GM18909 (cell line): Measurements from ENCODE around the gene ZNF484.
"Not testable (repeated sequence)": the region's sequence is repeated elsewhere in the genome, so short reads cannot be mapped to it uniquely, and the experiment has no call there.

Source experiments
- ATAC-seq: cut with Tn5 transposase; IDR thresholded peaks from one replicate; pipeline ENCODE4 v1.9.1; 2021; ENCODE audit warnings: mild to moderate bottlenecking; ENCODE audit not compliant: unreplicated experiment, poor library complexity

The ZNF484 gene

DNA sequence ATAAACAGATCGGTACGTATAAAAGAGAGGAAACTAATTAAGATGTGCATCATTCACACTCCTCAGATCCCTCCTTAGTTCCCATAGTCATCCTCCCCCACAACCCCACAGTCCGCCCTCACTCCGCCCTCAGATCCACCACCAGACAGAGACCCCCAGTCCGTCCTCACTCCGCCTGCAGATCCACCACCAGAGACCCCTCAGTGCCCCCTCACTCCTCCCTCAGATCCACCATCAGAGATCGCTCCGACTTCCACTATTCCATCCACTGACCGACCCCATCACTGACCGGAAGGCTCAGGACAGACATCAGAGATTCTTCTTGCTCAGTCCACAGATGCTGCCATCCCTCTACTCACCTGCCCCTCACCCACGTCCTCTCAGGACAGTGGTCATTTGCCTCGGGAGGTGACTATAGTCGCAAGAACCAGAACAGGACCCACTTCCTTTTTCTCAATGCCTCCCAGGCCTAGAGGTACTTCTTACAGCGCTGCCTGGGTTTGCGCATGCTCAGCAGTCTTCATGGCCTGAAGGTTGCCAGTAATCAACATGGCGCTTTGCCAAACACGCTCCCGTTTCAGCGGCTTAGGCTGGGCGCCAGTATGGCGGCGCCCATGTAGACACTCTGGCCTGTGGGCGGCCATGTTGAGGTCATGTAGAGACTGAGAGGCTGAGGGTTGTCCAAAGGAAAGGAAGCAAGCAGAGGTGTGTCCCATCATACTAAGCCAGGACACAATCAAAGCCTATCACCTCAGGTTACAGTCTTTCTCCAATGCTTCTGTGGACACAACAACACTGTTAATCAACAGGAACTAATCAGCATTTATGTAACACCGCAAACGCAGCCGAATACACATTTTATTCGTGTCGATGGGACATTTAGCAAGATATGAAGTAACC lies at the start of gene ZNF484:
TSS of gene ZNF484 (minus strand) at position 508 of the 900 bp plus-strand sequence. CDS start 3,009 bp downstream, outside the sequence.
- ATAC-seq = peak; percentile 96

GRCh38 chr9:92920437-92920836 lies 42.6 kb upstream of the ZNF484 start:
- no peak for ATAC-seq

DNA sequence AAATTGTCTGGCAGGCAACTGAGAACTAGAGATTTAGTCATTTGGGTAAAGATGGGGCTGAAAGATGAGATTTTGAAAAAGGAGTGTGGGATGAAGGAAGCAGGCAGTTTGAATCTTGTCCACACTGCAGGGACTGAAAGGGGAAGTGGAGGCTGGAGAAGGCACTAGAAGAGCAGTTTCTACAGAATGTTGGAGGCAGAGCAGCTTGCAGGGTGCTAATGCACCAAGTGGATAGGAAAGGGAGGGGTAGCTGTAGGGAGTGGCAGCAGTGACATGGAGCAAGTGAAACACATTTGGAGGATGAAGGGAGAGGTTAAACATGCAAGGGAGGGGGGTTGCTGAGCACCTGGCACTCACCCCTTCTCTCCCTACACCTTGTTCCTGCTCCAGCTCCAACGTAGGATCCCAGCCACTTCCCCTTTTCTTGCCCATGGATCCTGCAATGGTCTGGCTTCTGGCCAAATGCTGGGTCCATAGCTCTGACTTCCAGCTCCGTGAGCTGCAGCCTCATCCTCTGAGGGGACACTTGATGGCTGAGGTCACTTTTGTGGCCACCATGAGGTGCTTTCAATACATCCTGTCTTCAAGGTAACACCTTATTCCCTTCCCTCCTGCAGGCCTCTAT lies 39.5 kb upstream of the ZNF484 start:
- ATAC-seq = no peak

GRCh38 chr9:92911511-92912475 lies 34.0 kb upstream of the ZNF484 start:
- no peak for ATAC-seq

- ATAC-seq = not testable (repeated sequence)
Observed at GRCh38 chr9:92905137-92905536, 27.3 kb upstream of the ZNF484 start.

DNA sequence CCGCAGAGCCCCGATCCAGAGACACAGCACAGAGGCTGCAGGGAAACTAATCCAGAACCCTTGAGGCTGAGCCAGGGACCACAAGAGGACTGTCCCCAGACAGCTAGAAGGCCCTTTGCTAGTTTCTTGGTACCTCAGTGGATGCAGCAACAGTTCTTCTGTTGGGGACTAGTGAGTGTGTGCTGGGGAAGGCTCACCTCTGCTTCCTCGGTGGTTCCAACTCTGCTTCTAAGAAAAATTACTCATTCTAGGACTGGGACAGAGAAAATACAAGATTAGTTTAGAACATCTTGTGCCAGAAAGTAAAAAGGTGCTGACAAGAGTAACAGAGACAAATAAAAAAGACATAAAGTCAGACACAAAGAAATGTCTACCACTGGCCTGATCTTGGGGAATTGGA lies 19.5 kb upstream of the ZNF484 start:
- no peak for ATAC-seq

- no peak for ATAC-seq
Observed at GRCh38 chr9:92895812-92896436, 18.1 kb upstream of the ZNF484 start.

DNA sequence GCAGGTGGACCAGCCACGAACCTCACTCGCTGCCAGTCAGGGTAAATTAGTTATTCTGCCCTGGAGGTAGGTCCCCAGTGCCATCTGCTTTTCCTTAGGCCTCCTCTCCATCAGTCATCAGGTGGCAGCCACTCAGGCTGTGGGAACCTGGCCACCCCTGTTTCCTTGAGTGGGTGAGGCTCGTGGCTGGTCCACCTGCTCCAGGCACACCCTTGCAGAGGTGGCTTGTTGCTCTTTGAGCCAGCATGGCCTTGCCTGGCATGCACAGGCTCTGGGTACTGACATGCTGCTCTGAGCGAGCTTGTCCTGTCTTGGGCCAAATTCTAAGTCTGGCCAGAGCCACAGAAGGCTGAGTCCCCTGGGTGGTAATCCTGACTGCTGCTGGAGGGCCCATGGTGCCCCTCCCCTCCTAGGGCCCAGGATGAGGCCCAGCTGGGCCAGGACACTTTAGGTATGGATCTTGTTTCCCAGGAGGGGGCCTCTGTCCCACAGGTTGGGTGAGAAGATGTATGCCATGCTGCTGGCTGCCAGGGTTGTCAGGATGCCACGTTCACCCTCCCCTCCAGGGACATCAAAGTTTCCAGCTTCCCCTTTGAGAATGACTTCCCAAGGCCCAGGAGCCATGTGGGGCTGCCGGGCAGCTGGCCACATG lies 17.0 kb upstream of the ZNF484 start:
- no peak for ATAC-seq

DNA sequence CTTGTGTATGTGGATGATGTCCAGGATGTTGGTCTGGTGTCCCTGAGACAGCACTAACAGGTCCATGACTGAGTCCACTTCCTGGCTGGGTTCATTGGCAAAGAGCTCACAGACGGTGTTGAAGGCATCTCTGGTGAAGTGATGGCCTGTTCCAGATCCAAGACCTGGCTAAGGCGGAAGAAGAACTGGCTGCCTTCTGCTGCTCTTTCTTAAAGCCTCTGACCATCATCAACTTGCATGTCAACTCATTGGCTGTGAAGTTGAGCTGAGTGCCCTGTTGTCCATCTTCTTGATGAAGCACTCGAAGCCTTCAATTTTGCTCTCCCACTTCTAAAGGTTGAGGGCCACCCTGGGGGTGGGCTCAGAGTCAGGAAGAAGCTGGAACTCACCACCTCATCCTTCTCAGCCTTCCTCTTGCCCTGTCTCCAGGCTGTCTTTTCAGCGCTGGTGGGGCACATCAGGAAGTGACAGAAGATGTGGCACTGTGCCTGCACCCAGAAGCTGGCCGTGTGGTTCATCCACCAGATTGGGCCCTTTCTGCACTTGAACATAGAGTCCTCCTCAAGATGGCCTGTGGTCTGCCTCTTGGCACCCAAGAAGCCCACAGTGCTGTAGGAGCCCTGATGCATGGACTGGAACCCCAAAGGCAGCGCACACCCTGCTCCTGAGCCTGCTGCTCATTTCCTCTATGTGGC lies 16.2 kb upstream of the ZNF484 start:
- ATAC-seq = not testable (repeated sequence)

DNA sequence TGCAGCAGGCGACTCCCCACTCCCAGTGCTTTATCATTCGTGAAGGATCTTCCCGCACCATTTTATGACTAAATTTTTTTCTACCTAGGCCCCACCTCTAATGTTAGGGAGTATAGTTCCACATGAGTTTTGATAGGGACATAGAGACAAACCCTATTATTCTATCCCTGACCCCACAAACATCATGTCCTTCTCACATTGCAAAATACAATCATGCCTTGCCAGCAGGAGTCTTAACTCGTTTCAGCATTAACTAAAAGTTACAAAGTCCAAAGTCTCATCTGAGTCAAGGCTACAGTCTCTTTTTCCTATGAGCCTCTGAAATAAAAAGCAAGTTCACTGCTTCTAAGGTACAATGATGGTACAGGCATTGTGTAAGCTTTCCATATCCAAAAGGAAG lies 14.4 kb upstream of the ZNF484 start:
- not testable (repeated sequence) for ATAC-seq

GRCh38 chr9:92890761-92891160 lies 12.9 kb upstream of the ZNF484 start:
- ATAC-seq = no peak

GRCh38 chr9:92887880-92888338 lies 10.1 kb upstream of the ZNF484 start:
- no peak for ATAC-seq

- ATAC-seq = not testable (repeated sequence)
Observed at GRCh38 chr9:92886846-92887610, 9.2 kb upstream of the ZNF484 start.

- not testable (repeated sequence) for ATAC-seq
Observed at GRCh38 chr9:92883666-92884405, 6.0 kb upstream of the ZNF484 start.

- ATAC-seq = no peak
Observed at GRCh38 chr9:92882276-92882675, 4.4 kb upstream of the ZNF484 start.

DNA sequence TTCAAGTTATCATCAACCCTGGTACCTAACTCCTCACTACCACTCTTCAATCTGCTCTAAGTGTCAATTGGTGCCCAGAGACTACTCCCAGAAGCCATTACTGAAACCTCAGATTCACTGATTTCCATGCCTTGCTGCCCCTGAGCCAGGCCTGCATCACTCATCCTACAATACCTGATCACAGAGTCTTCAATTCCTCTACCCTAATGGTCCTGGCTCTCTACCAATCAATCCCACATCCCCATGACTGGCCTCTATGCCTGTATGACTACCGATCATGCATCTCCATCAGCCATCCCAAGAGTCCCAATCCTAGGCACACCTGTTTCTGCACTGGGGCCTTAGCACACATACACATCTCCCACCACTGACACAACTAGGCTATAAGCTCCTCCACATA lies 2.5 kb downstream of the ZNF484 start:
- no peak for ATAC-seq

DNA sequence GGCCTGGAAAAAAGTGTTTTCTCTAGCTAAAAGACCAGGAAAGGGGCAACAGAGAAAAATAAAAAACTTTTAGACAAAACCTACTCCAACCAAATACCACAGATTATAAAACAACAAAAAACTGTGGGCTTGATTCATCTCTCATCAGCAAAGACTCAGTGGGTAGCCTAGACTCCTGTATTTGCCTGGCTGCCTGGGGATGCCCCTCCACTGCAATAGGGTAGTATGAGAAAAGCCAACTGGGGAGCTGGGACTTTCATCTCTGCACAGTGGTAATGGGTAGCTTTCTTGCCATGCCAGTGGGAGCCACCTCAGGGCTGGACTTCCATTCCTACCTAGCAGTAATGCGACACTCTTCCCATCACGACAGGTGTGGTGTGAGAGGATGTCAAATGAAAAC lies 7.5 kb downstream of the ZNF484 start:
- no peak for ATAC-seq
